ENCODE data around the gene VAT1.

Gene VAT1

GRCh38 chr17:42967925-42968324 lies 54.3 kb downstream of the VAT1 start:
- DNase-seq: no peak

All from DMS 273 treated with DMSO at 0.1 percent for 48 hours (cell line).